Measurements from ENCODE around the gene ETV6. TPM values are rescaled to one million over a fixed set of nuclear protein-coding genes. Genes with fewer than 3 reads are reported as not detected.
A peak's percentile ranks its signal among the peaks of the same experiment; 100 is the strongest.

Gene ETV6
- polyA plus RNA-seq, 3 donors, result 6.8 to 45.1 (median 11.7) TPM

- intact Hi-C loops (cut with micrococcal nuclease), result loop anchor here in 1 of 2 donors (5.0 kb wide), 1 partner anchor 46 kb away; no protein-coding TSS in a partner anchor
- Histone ChIP-seq H3K4me2 (replicated peaks; ENCODE audit: extremely low read depth, low read length, poor library complexity, severe bottlenecking) (peak overlapping the region; percentile 43), H3K9me3 (replicated peaks in 1 of 2; ENCODE audit: control insufficient read depth in 1 of 2, insufficient read depth in 1 of 2, low read length in 2 of 2) (no peaks in the 10 kb centered on the region), H3K27me3 (ENCODE audit: control insufficient read depth in 2 of 2, insufficient read depth in 2 of 2, low read length in 2 of 2) (no peaks in the 10 kb centered on the region), H3K79me2 (ENCODE audit: insufficient read depth, low read length) (peaks cover 99% of the 10 kb centered on the region), H2AFZ (ENCODE audit: insufficient read depth, low read depth, low read length, poor library complexity, severe bottlenecking) (no peak overlapping the region), H3K36me3 (replicated peaks in 1 of 2; ENCODE audit: control insufficient read depth in 1 of 2, insufficient read depth in 2 of 2, low read length in 2 of 2) (peaks cover 0 to 6% of the 10 kb centered on the region in 2 donors), H3K27ac (ENCODE audit: low read depth in 1 of 2, low read length in 2 of 2) (peak overlapping the region; percentile 59 to 97), H3K4me3 (replicated peaks in 1 of 3; ENCODE audit: low read depth in 2 of 3, low read length in 3 of 3) (peak overlapping the region in 1 of 3 experiments; percentile 36), H4K20me1 (ENCODE audit: insufficient read depth, low read length) (no peaks in the 10 kb centered on the region), H3K9ac (ENCODE audit: insufficient read depth, low read length, poor library complexity, severe bottlenecking) (peak overlapping the region; percentile 26), H3K4me1 (ENCODE audit: control insufficient read depth in 1 of 2, insufficient read depth in 2 of 2, low read length in 2 of 2) (peaks cover 88 to 93% of the 10 kb centered on the region in 2 donors)
- Mint-ChIP-seq H3K27me3 (ENCODE audit: low read depth in 3 of 3) (no peaks in the 10 kb centered on the region), H3K27ac (peak overlapping the region; percentile 89 to 97 (median 94)), H3K4me3 (peak overlapping the region; percentile 57 to 75), H3K9me3 (peaks cover 0 to 2% (median 0%) of the 10 kb centered on the region in 7 donors), H3K4me1 (peaks cover 91% of the 10 kb centered on the region), H3K36me3 (peaks cover 37 to 38% of the 10 kb centered on the region in 2 donors)
- DNase-seq, result peak in 2 of 3 donors; percentile 73 to 76
- 0% methylated on average over 1 of the region's 9 CpGs for WGBS (ENCODE audit: insufficient coverage)
- no peak for TF ChIP-seq CTCF (IDR thresholded peaks at IDR 0.05)
These were observed 113.4 kb downstream of the ETV6 start for GRCh38 chr12:11762723-11763326.

DNA sequence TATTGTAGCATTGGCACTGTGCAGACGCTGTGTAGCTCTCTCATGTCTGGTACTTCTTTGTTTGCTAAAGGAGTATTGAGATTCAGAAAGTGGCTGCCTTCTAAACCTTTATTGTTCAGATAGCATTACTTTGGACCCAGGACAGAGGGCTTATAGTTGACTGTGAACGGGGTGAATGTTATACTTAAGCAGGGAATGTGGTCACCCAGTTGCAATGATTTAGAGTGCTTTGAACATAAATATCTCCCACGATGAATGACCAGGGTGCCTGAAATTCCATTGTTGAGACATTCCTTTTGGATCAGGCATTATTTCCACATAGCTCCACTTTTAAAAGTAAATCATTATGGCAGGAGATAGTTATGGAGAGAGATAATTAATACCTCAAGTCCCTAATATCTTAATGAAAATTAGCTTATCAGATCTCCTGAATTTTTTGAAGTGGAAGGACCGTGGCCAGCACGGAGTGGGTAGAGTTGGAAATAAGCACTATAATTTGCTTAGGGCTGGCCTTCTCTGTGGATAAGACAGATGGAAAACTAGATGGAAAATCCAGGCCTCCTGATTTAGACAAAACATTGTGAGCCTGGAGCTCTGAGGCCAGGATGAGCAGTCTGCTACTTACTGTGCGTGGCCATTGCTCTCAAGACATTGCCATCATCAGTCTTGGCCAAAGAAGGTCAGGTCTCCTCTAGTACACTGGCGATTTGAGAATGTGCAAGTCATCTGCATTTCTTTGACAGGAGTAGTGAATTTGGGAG, 114.5 kb downstream of the ETV6 start:
- Histone ChIP-seq H3K27ac (ENCODE audit: low read depth in 1 of 2, low read length in 2 of 2) (peak overlapping the region in 1 of 2 donors; percentile 97), H2AFZ (ENCODE audit: insufficient read depth, low read depth, low read length, poor library complexity, severe bottlenecking) (no peak overlapping the region), H3K9me3 (replicated peaks in 1 of 2; ENCODE audit: control insufficient read depth in 1 of 2, insufficient read depth in 1 of 2, low read length in 2 of 2) (no peaks in the 10 kb centered on the region), H3K4me1 (ENCODE audit: control insufficient read depth in 1 of 2, insufficient read depth in 2 of 2, low read length in 2 of 2) (peaks cover 86 to 92% of the 10 kb centered on the region in 2 donors), H3K36me3 (replicated peaks in 1 of 2; ENCODE audit: control insufficient read depth in 1 of 2, insufficient read depth in 2 of 2, low read length in 2 of 2) (peaks cover 0 to 9% of the 10 kb centered on the region in 2 donors), H4K20me1 (ENCODE audit: insufficient read depth, low read length) (no peaks in the 10 kb centered on the region), H3K4me3 (replicated peaks in 1 of 3; ENCODE audit: low read depth in 2 of 3, low read length in 3 of 3) (no peak overlapping the region), H3K4me2 (replicated peaks; ENCODE audit: extremely low read depth, low read length, poor library complexity, severe bottlenecking) (no peak overlapping the region), H3K79me2 (ENCODE audit: insufficient read depth, low read length) (peaks cover 99% of the 10 kb centered on the region), H3K27me3 (ENCODE audit: control insufficient read depth in 2 of 2, insufficient read depth in 2 of 2, low read length in 2 of 2) (no peaks in the 10 kb centered on the region), H3K9ac (ENCODE audit: insufficient read depth, low read length, poor library complexity, severe bottlenecking) (no peak overlapping the region)
- peak overlapping the region; percentile 36 to 100 (median 99) for H3K27ac Mint-ChIP-seq
- TF ChIP-seq CTCF (IDR thresholded peaks at IDR 0.05), result no peak
- H3K4me1 Mint-ChIP-seq, result peaks cover 90% of the 10 kb centered on the region
- H3K36me3 Mint-ChIP-seq, result peaks cover 39 to 42% of the 10 kb centered on the region in 2 donors
- no peak overlapping the region for H3K4me3 Mint-ChIP-seq
- H3K9me3 Mint-ChIP-seq, result peaks cover 0 to 2% (median 0%) of the 10 kb centered on the region in 7 donors
- intact Hi-C loops (cut with micrococcal nuclease), result loop anchor here in 1 of 2 donors (5.0 kb wide), 1 partner anchor 47 kb away; no protein-coding TSS in a partner anchor
- WGBS (ENCODE audit: insufficient coverage), result 89% methylated on average over 2 of the region's 7 CpGs
- no peaks in the 10 kb centered on the region for H3K27me3 Mint-ChIP-seq (ENCODE audit: low read depth in 3 of 3)
- no peak for DNase-seq

Measured in CD14-positive monocyte (primary cell).